Endothelial cell (in vitro differentiated cells): ENCODE data around the gene GRIP1. TPM values are rescaled to one million over a fixed set of nuclear protein-coding genes. Genes with fewer than 3 reads are reported as not detected.

ENCODE experiments used
- DNase-seq: peaks from one replicate; pipeline ENCODE4 v3.0.0; 2021; ENCODE audit warnings: low spot score
- H3K27ac Mint-ChIP-seq: one replicate; pipeline ENCODE4 v1.8.0; 2021; ENCODE audit warnings: mixed read lengths, inconsistent platforms; ENCODE audit not compliant: unreplicated experiment
- H3K27me3 Mint-ChIP-seq: one replicate; pipeline ENCODE4 v1.8.0; 2021; ENCODE audit warnings: mild to moderate bottlenecking, moderate library complexity, mixed read lengths, inconsistent platforms; ENCODE audit not compliant: unreplicated experiment
- H3K36me3 Mint-ChIP-seq: one replicate; pipeline ENCODE4 v1.8.0; 2021; ENCODE audit warnings: mild to moderate bottlenecking, low read depth, mixed read lengths, inconsistent platforms; ENCODE audit not compliant: unreplicated experiment
- H3K4me1 Mint-ChIP-seq: one replicate; pipeline ENCODE4 v1.8.0; 2021; ENCODE audit warnings: mild to moderate bottlenecking, mixed read lengths, inconsistent platforms; ENCODE audit not compliant: unreplicated experiment
- H3K4me3 Mint-ChIP-seq: one replicate; pipeline ENCODE4 v1.8.0; 2021; ENCODE audit warnings: mild to moderate bottlenecking, mixed read lengths, inconsistent platforms; ENCODE audit not compliant: unreplicated experiment
- H3K9me3 Mint-ChIP-seq: one replicate; pipeline ENCODE4 v1.8.0; 2021; ENCODE audit warnings: mixed read lengths, inconsistent platforms; ENCODE audit not compliant: unreplicated experiment
- total RNA-seq: library from RNA; stranded (reverse); fragmentation: NEBNext Ultra II Directional; extraction: Animal tissue kit (Norgen Biotek cat#: 25700); gene quantifications from one replicate; pipeline ENCODE4 v1.2.1, GENCODE V29; 2021; ENCODE audit not compliant: unreplicated experiment
- TF ChIP-seq, protein P1 (sequence below): fragments of 200-600 bp; sonication (generic); IDR thresholded peaks from one replicate; pipeline ENCODE4 v1.5.0; 2021; ENCODE audit warnings: antibody characterized with exemption; ENCODE audit not compliant: unreplicated experiment

The GRIP1 gene
- total RNA-seq, 1 donor from 2014 or later = 36.2 TPM

DNA sequence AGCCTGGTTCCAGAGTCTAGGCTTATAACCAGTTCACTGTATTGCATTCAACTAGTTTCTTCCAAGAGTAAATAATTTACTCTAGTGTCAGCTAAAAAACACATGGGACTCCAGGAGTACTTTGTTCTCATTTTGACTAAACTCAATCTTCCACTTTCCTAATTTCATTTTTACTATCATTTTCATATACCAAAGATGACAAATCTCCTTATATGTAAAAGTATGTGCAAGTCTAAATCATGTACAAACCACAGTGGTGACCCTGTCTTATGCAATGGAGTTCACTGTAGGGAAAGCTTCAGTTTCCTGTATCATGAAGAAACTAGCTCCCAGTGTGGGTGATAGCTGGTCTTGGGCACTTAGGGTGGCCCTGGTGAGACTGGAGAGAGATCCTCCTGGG lies 225.0 kb downstream of the GRIP1 start:
- H3K27me3 Mint-ChIP-seq = peaks cover 2% of the 10 kb centered on the region
- TF ChIP-seq, protein P1, sequence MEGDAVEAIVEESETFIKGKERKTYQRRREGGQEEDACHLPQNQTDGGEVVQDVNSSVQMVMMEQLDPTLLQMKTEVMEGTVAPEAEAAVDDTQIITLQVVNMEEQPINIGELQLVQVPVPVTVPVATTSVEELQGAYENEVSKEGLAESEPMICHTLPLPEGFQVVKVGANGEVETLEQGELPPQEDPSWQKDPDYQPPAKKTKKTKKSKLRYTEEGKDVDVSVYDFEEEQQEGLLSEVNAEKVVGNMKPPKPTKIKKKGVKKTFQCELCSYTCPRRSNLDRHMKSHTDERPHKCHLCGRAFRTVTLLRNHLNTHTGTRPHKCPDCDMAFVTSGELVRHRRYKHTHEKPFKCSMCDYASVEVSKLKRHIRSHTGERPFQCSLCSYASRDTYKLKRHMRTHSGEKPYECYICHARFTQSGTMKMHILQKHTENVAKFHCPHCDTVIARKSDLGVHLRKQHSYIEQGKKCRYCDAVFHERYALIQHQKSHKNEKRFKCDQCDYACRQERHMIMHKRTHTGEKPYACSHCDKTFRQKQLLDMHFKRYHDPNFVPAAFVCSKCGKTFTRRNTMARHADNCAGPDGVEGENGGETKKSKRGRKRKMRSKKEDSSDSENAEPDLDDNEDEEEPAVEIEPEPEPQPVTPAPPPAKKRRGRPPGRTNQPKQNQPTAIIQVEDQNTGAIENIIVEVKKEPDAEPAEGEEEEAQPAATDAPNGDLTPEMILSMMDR = no peak
- DNase-seq = no peak
- H3K4me3 Mint-ChIP-seq = no peak overlapping the region
- H3K4me1 Mint-ChIP-seq = no peaks in the 10 kb centered on the region
- H3K9me3 Mint-ChIP-seq = no peaks in the 10 kb centered on the region
- no peaks in the 10 kb centered on the region for H3K36me3 Mint-ChIP-seq
- H3K27ac Mint-ChIP-seq = no peak overlapping the region

DNA sequence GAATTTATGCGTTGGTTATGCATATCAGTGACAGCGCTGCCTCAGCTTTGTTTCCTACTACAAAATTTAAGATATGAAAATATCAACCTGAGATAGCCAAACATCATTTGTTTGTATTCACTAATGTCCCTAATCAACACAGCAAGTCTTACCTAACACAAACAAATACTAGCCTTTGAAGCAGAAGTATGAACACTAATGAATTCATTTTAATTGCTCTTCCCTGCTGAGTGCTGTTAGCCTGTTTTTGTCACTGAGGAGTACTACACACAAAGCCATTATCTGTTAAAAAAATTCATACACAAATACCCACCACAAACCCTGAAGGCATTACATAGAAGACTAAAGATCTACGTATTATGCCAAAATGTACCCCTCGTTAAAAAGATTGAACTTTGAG lies 225.8 kb downstream of the GRIP1 start:
- H3K27me3 Mint-ChIP-seq = peaks cover 2% of the 10 kb centered on the region

DNA sequence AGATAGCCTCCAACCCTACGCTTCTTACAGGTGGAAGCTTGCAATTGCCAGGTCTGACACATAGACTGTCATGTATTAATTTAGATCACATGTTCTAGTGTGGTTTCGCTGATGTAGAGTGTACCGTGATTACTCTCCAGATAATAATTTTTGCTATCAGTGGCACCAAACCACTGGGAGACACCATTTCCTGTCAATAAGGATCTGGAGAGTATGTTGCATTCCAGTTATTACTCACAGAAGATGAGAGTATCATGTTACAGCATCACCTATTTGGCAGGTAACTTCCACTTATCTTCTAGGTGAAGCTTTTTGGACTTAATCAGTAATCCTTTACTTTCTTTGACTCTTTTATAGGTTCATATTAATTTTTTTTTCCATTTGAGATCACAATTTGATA lies 229.3 kb downstream of the GRIP1 start:
- H3K4me1 Mint-ChIP-seq = no peaks in the 10 kb centered on the region
- peaks cover 2% of the 10 kb centered on the region for H3K27me3 Mint-ChIP-seq
- no peak for DNase-seq
- H3K36me3 Mint-ChIP-seq = no peaks in the 10 kb centered on the region
- no peaks in the 10 kb centered on the region for H3K9me3 Mint-ChIP-seq
- no peak overlapping the region for H3K27ac Mint-ChIP-seq
- H3K4me3 Mint-ChIP-seq = no peak overlapping the region
- TF ChIP-seq, protein P1 = no peak

More for the DNA sequence above, 225.8 kb downstream of the GRIP1 start:
- H3K36me3 Mint-ChIP-seq = no peaks in the 10 kb centered on the region
- no peaks in the 10 kb centered on the region for H3K4me1 Mint-ChIP-seq
- no peak for DNase-seq
- no peak overlapping the region for H3K4me3 Mint-ChIP-seq
- TF ChIP-seq, protein P1 = no peak
- H3K27ac Mint-ChIP-seq = no peak overlapping the region
- no peaks in the 10 kb centered on the region for H3K9me3 Mint-ChIP-seq

DNA sequence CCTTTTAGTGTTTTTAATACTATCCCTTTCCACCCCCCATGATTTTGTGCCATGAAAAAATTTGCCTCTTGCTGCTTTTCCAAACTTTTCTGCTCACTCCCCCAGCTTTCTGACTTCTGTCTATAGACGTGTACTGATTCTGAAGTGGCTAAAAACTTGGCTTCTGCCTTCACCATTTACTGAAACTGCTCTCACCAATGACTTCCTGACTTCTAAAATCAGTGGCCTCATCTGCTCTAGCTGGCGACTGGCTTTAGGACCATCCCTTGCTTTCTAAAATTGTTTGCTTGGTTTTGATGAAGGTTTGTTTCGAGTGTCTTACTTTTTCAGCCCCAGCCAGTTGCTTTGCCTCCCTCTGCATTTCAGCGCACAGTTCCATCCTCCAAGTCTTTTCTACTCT lies 231.2 kb downstream of the GRIP1 start:
- Mint-ChIP-seq H3K36me3 (no peaks in the 10 kb centered on the region), H3K4me3 (no peak overlapping the region), H3K27ac (no peak overlapping the region), H3K9me3 (no peaks in the 10 kb centered on the region), H3K27me3 (no peaks in the 10 kb centered on the region), H3K4me1 (no peaks in the 10 kb centered on the region)
- TF ChIP-seq, protein P1 = no peak
- no peak for DNase-seq

DNA sequence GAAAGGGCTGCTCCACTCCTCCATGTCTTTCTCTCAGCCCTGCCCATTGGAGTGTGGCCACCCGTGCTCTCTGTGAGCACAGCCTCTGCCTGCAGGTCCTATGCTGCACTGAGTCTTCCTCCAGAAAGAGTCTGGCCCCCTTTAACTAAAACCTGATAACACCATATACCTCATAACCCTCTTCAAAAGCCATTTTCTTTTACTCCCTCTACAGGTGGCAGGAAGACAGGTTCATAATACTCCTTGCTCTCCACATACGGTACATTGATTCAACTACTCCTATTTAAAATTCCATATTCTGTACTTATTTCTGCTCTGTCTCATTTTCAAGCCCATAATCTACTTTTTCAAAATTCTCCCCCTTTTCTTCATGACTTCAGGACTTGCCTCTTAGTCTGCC lies 232.6 kb downstream of the GRIP1 start:
- TF ChIP-seq, protein P1 = no peak
- no peaks in the 10 kb centered on the region for H3K36me3 Mint-ChIP-seq
- H3K4me3 Mint-ChIP-seq = no peak overlapping the region
- H3K27ac Mint-ChIP-seq = no peak overlapping the region
- no peaks in the 10 kb centered on the region for H3K9me3 Mint-ChIP-seq
- no peaks in the 10 kb centered on the region for H3K27me3 Mint-ChIP-seq
- no peaks in the 10 kb centered on the region for H3K4me1 Mint-ChIP-seq
- DNase-seq = no peak
